Tibial artery (tissue), 4 donors: ENCODE data around the gene UBAC2.
"Not testable (repeated sequence)": the region's sequence is repeated elsewhere in the genome, so short reads cannot be mapped to it uniquely, and the experiment has no call there.

Experiments used
- DNase-seq, 2 donors: peaks; one replicate each; pipeline ENCODE4 v3.0.0-alpha.2; 2019
- H3K27ac ChIP-seq, 2 donors: fragments of 200-600 bp; sonication (generic) in 1 of 2; 1 replicate in 1 of 2; 2 replicates in 1 of 2; pipeline ENCODE4 v1.5.1; 2018 to 2019; ENCODE audit warnings: mild to moderate bottlenecking in 1 of 2
- H3K27me3 ChIP-seq, 2 donors: fragments of 200-600 bp; sonication (generic) in 1 of 2; one replicate each; pipeline versions ENCODE4 v1.5.1 to v1.6.0; 2016 to 2019
- H3K36me3 ChIP-seq, 3 donors: fragments of 200-600 bp; sonication (generic) in 2 of 3; one replicate each; pipeline ENCODE4 v1.5.1; 2016 to 2019; ENCODE audit warnings: mild to moderate bottlenecking in 2 of 3
- H3K4me1 ChIP-seq, 4 donors: fragments of 200-600 bp; sonication (generic) in 2 of 4; 1 replicate in 3 of 4; 2 replicates in 1 of 4; pipeline ENCODE4 v1.5.1; 2016 to 2019
- H3K4me3 ChIP-seq, 2 donors: fragments of 200-600 bp; sonication (generic) in 1 of 2; 1 replicate in 1 of 2; 2 replicates in 1 of 2; pipeline ENCODE4 v1.5.1; 2018 to 2019; ENCODE audit warnings: mild to moderate bottlenecking in 2 of 2
- H3K9me3 ChIP-seq, 3 donors: fragments of 200-600 bp; sonication (generic) in 1 of 3; one replicate each; pipeline ENCODE4 v1.5.1; 2016 to 2019
- CTCF ChIP-seq, 2 experiments: fragments of 200-600 bp in 1 of 2; fragments of 450-650 bp in 1 of 2; IDR thresholded peaks; one replicate each; pipeline ENCODE4 v1.5.1; 2017 to 2019; ENCODE audit warnings: antibody characterized with exemption in 2 of 2, mild to moderate bottlenecking in 1 of 2, moderate library complexity in 1 of 2
- intact Hi-C: fragments of 100-400 bp; cut with DNase I; formaldehyde crosslinking; loops from one replicate; pipeline ENCODE4 v1.15.0; 2023; ENCODE audit warnings: low total_unique reads

UBAC2 gene

DNA sequence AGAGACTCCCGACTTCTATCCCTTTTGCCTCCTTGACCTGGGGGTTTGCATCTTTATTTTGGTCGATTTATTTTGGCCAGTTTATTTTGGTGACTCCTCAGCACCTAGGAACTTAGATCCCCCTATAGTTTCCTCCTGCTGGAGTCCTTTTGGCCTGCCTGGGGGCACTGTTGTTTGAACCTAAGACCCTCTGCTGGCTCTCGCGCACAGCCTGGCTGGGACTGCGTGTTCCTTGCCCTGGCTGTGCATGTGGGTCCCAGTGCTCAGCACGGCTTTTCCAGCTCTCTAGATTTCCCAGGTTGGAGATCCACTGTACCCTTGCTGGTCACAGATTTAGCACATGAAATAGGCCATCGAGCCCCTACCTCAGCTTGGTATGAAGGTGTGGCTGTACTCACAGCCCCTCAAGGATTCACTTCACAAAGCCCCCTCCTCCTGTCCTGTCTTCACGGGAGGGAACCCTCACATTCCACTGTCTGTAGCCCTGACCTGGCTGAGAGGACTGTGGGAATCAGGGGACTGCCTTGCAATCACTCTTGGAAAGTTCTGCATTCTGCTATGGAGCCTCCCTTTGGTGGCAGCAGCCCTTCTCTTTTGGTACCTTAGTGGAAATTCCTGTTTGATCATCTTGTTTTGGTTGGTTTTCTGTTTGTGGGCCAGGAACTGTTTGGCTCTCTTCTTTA is 8.3 kb downstream of the UBAC2 start:
- no peaks in the 10 kb centered on the region for H3K9me3 ChIP-seq
- H3K36me3 ChIP-seq = peaks cover 0 to 14% (median 0%) of the 10 kb centered on the region in 3 donors
- intact Hi-C loops = no loop called here
- no peak overlapping the region for H3K4me3 ChIP-seq
- peaks cover 0 to 5% (median 2%) of the 10 kb centered on the region in 4 donors for H3K4me1 ChIP-seq
- TF ChIP-seq CTCF (IDR thresholded peaks at IDR 0.05) = no peak
- no peak for DNase-seq
- no peak overlapping the region for H3K27ac ChIP-seq
- H3K27me3 ChIP-seq = no peaks in the 10 kb centered on the region

DNA sequence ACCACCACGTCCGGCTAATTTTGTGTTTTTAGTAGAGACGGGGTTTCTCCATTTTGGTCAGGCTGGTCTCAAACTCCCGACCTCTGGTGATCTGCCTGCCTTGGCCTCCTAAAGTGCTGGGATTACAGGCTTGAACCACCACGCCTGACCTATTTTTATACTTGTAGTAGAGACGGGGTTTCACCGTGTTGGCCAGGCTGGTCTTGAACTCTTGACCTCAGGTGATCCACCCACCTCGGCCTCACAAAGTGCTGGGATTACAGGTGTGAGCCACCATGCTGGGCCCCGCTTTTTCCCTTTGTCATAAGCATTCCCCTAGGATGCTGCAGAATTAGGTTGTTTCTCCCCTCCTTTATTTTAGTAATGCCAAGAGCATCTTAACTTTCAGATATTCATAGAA is 10.0 kb downstream of the UBAC2 start:
- H3K36me3 ChIP-seq = peaks cover 0 to 16% (median 0%) of the 10 kb centered on the region in 3 donors
- H3K4me1 ChIP-seq, intact Hi-C loops: not testable (repeated sequence)

GRCh38 chr13:99211421-99212035 is 10.9 kb downstream of the UBAC2 start:
- TF ChIP-seq CTCF (IDR thresholded peaks at IDR 0.05) = no peak

More for the DNA sequence above, 10.0 kb downstream of the UBAC2 start:
- H3K4me3 ChIP-seq, H3K27me3 ChIP-seq, H3K9me3 ChIP-seq, DNase-seq, H3K27ac ChIP-seq: not testable (repeated sequence)

GRCh38 chr13:99214232-99214631 is 13.6 kb downstream of the UBAC2 start:
- DNase-seq = no peak
- intact Hi-C loops = no loop called here
- no peak overlapping the region for H3K27ac ChIP-seq
- H3K27me3 ChIP-seq = no peaks in the 10 kb centered on the region
- H3K36me3 ChIP-seq = peaks cover 0 to 4% (median 0%) of the 10 kb centered on the region in 3 donors
- H3K4me1 ChIP-seq = peaks cover 0 to 23% (median 12%) of the 10 kb centered on the region in 4 donors
- no peaks in the 10 kb centered on the region for H3K9me3 ChIP-seq
- no peak for TF ChIP-seq CTCF (IDR thresholded peaks at IDR 0.05)
- no peak overlapping the region for H3K4me3 ChIP-seq

More at GRCh38 chr13:99211421-99212035, 10.9 kb downstream of the UBAC2 start:
- Histone ChIP-seq H3K36me3 (peaks cover 0 to 8% (median 0%) of the 10 kb centered on the region in 3 donors), H3K4me1 (peaks cover 0 to 4% (median 0%) of the 10 kb centered on the region in 4 donors), H3K27ac (no peak overlapping the region), H3K9me3 (no peaks in the 10 kb centered on the region), H3K27me3 (no peaks in the 10 kb centered on the region), H3K4me3 (no peak overlapping the region)
- DNase-seq = no peak
- intact Hi-C loops = no loop called here

DNA sequence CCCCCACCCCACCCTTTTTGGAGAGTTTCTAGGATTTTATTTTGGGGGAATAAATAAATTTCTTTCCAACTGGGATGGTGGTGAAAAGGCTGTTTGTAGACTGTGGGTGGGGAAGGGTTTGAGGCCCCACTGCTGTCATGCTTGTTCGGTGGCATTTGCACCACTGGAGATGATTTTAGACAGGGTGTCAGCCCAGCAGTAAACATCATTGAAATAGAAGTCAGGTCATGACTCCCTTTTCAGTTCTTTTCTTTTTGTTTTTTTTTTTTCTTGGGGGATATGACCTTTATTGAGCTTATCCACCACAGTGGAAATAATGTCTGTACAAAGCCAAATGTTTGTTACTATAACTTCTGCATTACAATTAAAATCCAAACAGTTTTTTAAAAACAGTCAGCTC is 14.1 kb downstream of the UBAC2 start:
- Histone ChIP-seq H3K4me3 (no peak overlapping the region), H3K27ac (no peak overlapping the region), H3K27me3 (no peaks in the 10 kb centered on the region), H3K36me3 (peaks cover 0 to 4% (median 0%) of the 10 kb centered on the region in 3 donors), H3K9me3 (no peaks in the 10 kb centered on the region), H3K4me1 (peaks cover 0 to 23% (median 13%) of the 10 kb centered on the region in 4 donors)
- no peak for DNase-seq
- intact Hi-C loops = no loop called here
- no peak for TF ChIP-seq CTCF (IDR thresholded peaks at IDR 0.05)

- peaks cover 0 to 27% (median 13%) of the 10 kb centered on the region in 4 donors for H3K4me1 ChIP-seq
- H3K36me3 ChIP-seq = peaks cover 0 to 4% (median 0%) of the 10 kb centered on the region in 3 donors
- no peak for DNase-seq
- no peaks in the 10 kb centered on the region for H3K9me3 ChIP-seq
- TF ChIP-seq CTCF (IDR thresholded peaks at IDR 0.05) = no peak
- intact Hi-C loops = no loop called here
- no peak overlapping the region for H3K4me3 ChIP-seq
- H3K27me3 ChIP-seq = no peaks in the 10 kb centered on the region
- H3K27ac ChIP-seq = no peak overlapping the region
Measured at GRCh38 chr13:99215184-99215830, 14.7 kb downstream of the UBAC2 start.
